Activated CD4-positive, alpha-beta T cell treated with anti-CD3 and anti-CD28 coated beads for 36 hours (primary cell): ENCODE data around the gene METTL3. TPM values are rescaled to one million over a fixed set of nuclear protein-coding genes. Genes with fewer than 3 reads are reported as not detected.
A peak's percentile ranks its signal among the peaks of the same experiment; 100 is the strongest.

Source experiments
- ATAC-seq: fragments of 200-7000 bp; cut with Tn5 transposase; one replicate; pipeline ENCODE4 v1.10.0; 2021; ENCODE audit warnings: mild to moderate bottlenecking, moderate library complexity
- CTCF ChIA-PET: fragments of 350-600 bp; sonication (Branson Sonifier 250); formaldehyde crosslinking; loops from one replicate; lab custom pipeline; 2021; ENCODE audit warnings: antibody characterized with exemption; lab: Charles Lee
- POLR2A ChIA-PET: fragments of 350-600 bp; sonication (Branson Sonifier 250); formaldehyde crosslinking; loops from one replicate; lab custom pipeline; 2021; ENCODE audit warnings: antibody characterized with exemption, inconsistent platforms; lab: Charles Lee
- DNase-seq: peaks from one replicate; pipeline ENCODE4 v3.0.0-alpha.2; 2020
- H3K27ac Mint-ChIP-seq: one replicate; pipeline ENCODE4 v1.8.0; 2021; ENCODE audit warnings: mixed read lengths
- H3K27me3 Mint-ChIP-seq: one replicate; pipeline ENCODE4 v1.8.0; 2021; ENCODE audit warnings: mixed read lengths
- H3K36me3 Mint-ChIP-seq: one replicate; pipeline ENCODE4 v1.8.0; 2021; ENCODE audit warnings: low read depth, mixed read lengths
- H3K4me1 Mint-ChIP-seq: one replicate; pipeline ENCODE4 v1.8.0; 2021; ENCODE audit warnings: mixed read lengths
- H3K4me3 Mint-ChIP-seq: one replicate; pipeline ENCODE4 v1.8.0; 2021; ENCODE audit warnings: mild to moderate bottlenecking, moderate library complexity, mixed read lengths
- H3K9me3 Mint-ChIP-seq: one replicate; pipeline ENCODE4 v1.8.0; 2021; ENCODE audit warnings: low read depth, mixed read lengths
- intact Hi-C, 2 experiments: fragments of 100-400 bp; cut with DNase I in 1 of 2; cut with micrococcal nuclease in 1 of 2; formaldehyde crosslinking; loops; one replicate each; pipeline versions ENCODE4 v1.14.2 to v1.15.1; 2022 to 2024; cut with DNase I, micrococcal nuclease
- total RNA-seq, 2 experiments: library from RNA; stranded (reverse); gene quantifications; one replicate each; pipeline ENCODE4 v1.2.3, GENCODE V29; 2021

The METTL3 gene
- total RNA-seq, 2 experiments from 2014 or later, result 64.0 to 67.4 TPM

DNA sequence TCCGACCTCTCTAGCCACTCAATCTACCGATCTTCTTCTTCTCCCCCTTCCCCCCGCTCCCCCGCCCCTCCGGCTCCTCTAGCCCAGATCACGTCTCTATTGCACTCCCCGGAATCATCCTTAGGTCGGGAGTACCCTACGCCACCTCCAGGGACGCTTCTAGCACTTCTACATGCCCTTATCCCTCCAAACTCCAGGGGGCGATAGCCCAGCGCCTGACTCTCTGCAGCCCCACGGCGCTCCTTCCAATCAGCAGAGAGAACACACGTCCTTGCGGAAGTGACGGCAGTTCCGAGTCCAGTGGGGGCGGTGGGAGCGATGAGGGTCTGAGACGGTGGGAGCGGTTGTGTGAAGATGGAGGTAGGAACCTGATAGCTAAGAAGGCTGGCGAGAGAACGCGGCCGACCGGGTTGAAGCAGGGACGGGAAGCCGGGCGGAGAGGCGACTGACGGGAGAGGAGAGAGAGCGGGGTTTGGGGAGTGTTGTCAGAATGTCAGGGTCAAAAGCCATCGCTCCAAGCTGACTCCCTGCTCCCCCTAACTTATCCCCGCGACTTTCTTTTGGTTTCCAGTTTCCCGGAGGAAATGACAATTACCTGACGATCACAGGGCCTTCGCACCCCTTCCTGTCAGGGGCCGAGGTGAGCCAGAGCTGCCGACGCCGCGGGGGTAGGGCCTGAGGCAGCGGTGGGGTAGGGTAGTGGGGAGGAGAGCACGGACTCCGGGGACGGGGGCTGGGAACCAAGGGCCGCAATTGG, 34.0 kb downstream of the METTL3 start, which contains the start of the genes RAB2B and TOX4:
Gene RAB2B (minus strand): TSS at position 35 of the 757 bp plus-strand sequence. CDS start 87 bp downstream, outside the sequence.
Gene TOX4 (plus strand): TSS at position 271 of the 757 bp plus-strand sequence. CDS start 84 bp downstream, at position 355.
- Mint-ChIP-seq H3K4me1 (peaks cover 22% of the 10 kb centered on the region), H3K4me3 (peak within 1 kb of the TSS; percentile 99), H3K9me3 (no peaks in the 10 kb centered on the region), H3K36me3 (peaks cover 19% of the 10 kb centered on the region), H3K27me3 (no peaks in the 10 kb centered on the region), H3K27ac (peak within 1 kb of the TSS; percentile 100)
- peak; percentile 98 for ATAC-seq
- intact Hi-C loops, result loop anchor here (1.0 to 5.0 kb wide), 12 partner anchors 21 to 1442 kb away; partner anchors contain the start of genes CHD8 (in 2 of the 2), HNRNPC (in 2 of the 2), METTL3 (in 2 of the 2) and SUPT16H (in 2 of the 2)
- ChIA-PET POLR2A (interaction anchor here (0.6 to 2.5 kb wide), 9 partner anchors 15 to 348 kb away, joined by 3 to 15 read pairs (median 5); partner anchors contain the start of genes CHD8 and METTL3), CTCF (interaction anchor here (0.6 to 6.3 kb wide), 25 partner anchors 9 to 315 kb away, joined by 3 to 38 read pairs (median 4); partner anchors contain the start of genes CHD8, METTL3 and SALL2)
- DNase-seq, result peak; percentile 96

DNA sequence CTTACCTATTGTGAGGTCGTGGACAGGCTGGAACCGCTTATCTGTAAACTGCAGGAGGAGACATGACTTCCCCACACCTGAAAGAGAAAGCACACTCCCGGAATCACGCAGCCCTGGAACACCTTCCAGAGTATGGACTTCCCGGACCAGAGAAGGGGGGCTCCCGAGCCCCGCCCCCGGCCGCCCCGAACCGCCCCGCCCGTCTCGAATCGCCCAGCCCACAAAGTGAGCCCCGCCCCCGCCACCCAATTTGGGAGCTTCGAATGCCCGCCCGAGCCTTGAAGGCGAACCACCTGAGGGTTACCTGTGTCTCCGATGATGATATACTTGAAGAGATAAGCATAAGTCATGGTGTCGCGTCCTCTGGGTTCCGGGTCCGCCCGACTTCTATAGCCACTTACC, 34.6 kb downstream of the METTL3 start:
- Mint-ChIP-seq H3K9me3 (no peaks in the 10 kb centered on the region), H3K27me3 (no peaks in the 10 kb centered on the region), H3K4me3 (peak overlapping the region; percentile 99), H3K27ac (peak overlapping the region; percentile 100), H3K36me3 (peaks cover 19% of the 10 kb centered on the region), H3K4me1 (peaks cover 22% of the 10 kb centered on the region)
- ChIA-PET POLR2A (interaction anchor here (0.6 to 2.5 kb wide), 6 partner anchors 20 to 349 kb away, joined by 3 to 15 read pairs (median 6); partner anchors contain the start of genes CHD8 and METTL3), CTCF (interaction anchor here (0.6 to 6.3 kb wide), 13 partner anchors 11 to 165 kb away, joined by 3 to 38 read pairs (median 4); partner anchors contain the start of genes CHD8 and METTL3)
- DNase-seq (peak; percentile 90), ATAC-seq (no peak)
- intact Hi-C loops, result loop anchor here in 1 of 2 experiments (1.0 to 5.0 kb wide), 5 partner anchors 39 to 1442 kb away; partner anchors contain the start of gene RBM23

DNA sequence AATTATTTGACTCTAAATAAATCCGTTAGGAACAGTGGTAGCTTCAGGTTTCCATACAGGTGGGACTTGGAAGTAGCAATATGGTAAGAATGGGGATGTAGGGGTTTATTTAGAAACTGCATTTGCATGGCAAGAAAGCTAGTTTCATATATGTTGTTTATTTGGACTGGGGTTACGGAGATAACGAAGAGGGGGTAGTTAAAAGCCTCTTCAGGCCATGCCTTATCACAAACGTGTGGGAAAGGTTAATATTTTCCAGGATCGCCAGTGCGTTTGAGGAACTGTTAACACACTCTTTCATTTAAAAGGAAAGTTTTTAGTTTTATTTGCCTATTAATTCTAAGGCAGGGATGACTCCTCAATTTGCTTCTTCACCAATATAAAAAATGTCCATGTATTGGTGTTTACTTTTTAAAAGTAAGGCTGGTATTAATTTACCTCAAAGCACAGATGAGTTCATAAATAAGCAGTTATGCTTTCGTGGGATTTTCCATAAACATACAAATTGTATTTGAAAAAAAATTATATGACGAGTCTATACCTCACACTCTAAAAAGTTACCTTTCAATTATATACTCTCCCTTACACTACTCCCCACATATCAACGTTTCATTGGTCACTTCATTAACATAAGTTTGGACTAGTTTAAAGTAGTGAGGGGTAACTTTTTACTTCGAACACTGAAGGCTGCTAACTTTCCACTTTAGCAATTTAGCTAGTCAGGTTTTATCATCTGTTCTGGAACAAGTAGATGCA, 35.2 kb downstream of the METTL3 start:
- Mint-ChIP-seq H3K4me1 (peaks cover 22% of the 10 kb centered on the region), H3K36me3 (peaks cover 21% of the 10 kb centered on the region), H3K27ac (peak overlapping the region; percentile 100), H3K4me3 (peak overlapping the region; percentile 99), H3K9me3 (no peaks in the 10 kb centered on the region), H3K27me3 (no peaks in the 10 kb centered on the region)
- DNase-seq (no peak), ATAC-seq (no peak)
- intact Hi-C loops, result loop anchor here in 1 of 2 experiments (1.0 to 5.0 kb wide), 5 partner anchors 39 to 1443 kb away; partner anchors contain the start of gene RBM23
- POLR2A ChIA-PET, result interaction anchor here (0.9 to 2.5 kb wide), 4 partner anchors 20 to 37 kb away, joined by 3 to 15 read pairs (median 6); partner anchors contain the start of genes CHD8 and METTL3
- CTCF ChIA-PET, result interaction anchor here (0.6 to 6.3 kb wide), 15 partner anchors 11 to 165 kb away, joined by 3 to 38 read pairs (median 4); partner anchors contain the start of genes CHD8, METTL3 and SALL2

GRCh38 chr14:21467616-21468015, 43.5 kb downstream of the METTL3 start:
- no peaks in the 10 kb centered on the region for H3K9me3 Mint-ChIP-seq
- no peaks in the 10 kb centered on the region for H3K4me1 Mint-ChIP-seq
- H3K27me3 Mint-ChIP-seq, result no peaks in the 10 kb centered on the region
- H3K36me3 Mint-ChIP-seq, result peaks cover 24% of the 10 kb centered on the region
- intact Hi-C loops, result no loop called here
- H3K27ac Mint-ChIP-seq, result no peak overlapping the region
- POLR2A ChIA-PET, result no interaction called here
- ATAC-seq, result peak; percentile 36
- CTCF ChIA-PET, result interaction anchor here (0.9 kb wide), 1 partner anchor 12 kb away, joined by 4 read pairs; the partner anchor contains the start of gene CHD8
- no peak for DNase-seq
- no peak overlapping the region for H3K4me3 Mint-ChIP-seq

GRCh38 chr14:21455912-21456667, 55.0 kb downstream of the METTL3 start, which contains the start of gene CHD8:
TSS of gene CHD8 (minus strand) at chr14:21456123. CDS start at chr14:21431643, 24,480 bp downstream.
- POLR2A ChIA-PET, result interaction anchor here (0.6 to 2.5 kb wide), 12 partner anchors 19 to 1113 kb away, joined by 3 to 33 read pairs (median 4); partner anchors contain the start of genes METTL3, PARP2, RAB2B and SUPT16H
- Mint-ChIP-seq H3K4me3 (peak within 1 kb of the TSS; percentile 97), H3K27ac (peak within 1 kb of the TSS; percentile 99), H3K4me1 (peaks cover 30% of the 10 kb centered on the region), H3K9me3 (no peaks in the 10 kb centered on the region), H3K36me3 (peaks cover 37% of the 10 kb centered on the region), H3K27me3 (no peaks in the 10 kb centered on the region)
- ATAC-seq, result peak; percentile 99
- intact Hi-C loops, result loop anchor here (1.0 to 10.0 kb wide), 12 partner anchors 19 to 1849 kb away; partner anchors contain the start of genes HNRNPC (in 2 of the 2), METTL3 (in 2 of the 2), SUPT16H (in 2 of the 2) and TOX4 (in 2 of the 2)
- CTCF ChIA-PET, result interaction anchor here (0.6 to 3.4 kb wide), 21 partner anchors 9 to 1305 kb away, joined by 3 to 40 read pairs (median 4); partner anchors contain the start of genes RAB2B, SUPT16H and TOX4
- peak; percentile 100 for DNase-seq

- H3K36me3 Mint-ChIP-seq, result peaks cover 33% of the 10 kb centered on the region
- intact Hi-C loops, result loop anchor here in 1 of 2 experiments (5.0 to 10.0 kb wide), 3 partner anchors 353 to 1849 kb away; partner anchors contain the start of genes BCL2L2, DAD1, PPP1R3E and TMEM253
- ChIA-PET CTCF (interaction anchor here (0.6 to 3.4 kb wide), 15 partner anchors 9 to 73 kb away, joined by 3 to 40 read pairs (median 4); partner anchors contain the start of genes RAB2B, SUPT16H and TOX4), POLR2A (interaction anchor here (0.6 to 2.5 kb wide), 9 partner anchors 18 to 352 kb away, joined by 3 to 33 read pairs (median 5); partner anchors contain the start of genes METTL3, RAB2B, SUPT16H and TOX4)
- peaks cover 35% of the 10 kb centered on the region for H3K4me1 Mint-ChIP-seq
- no peaks in the 10 kb centered on the region for H3K27me3 Mint-ChIP-seq
- H3K27ac Mint-ChIP-seq, result peak overlapping the region; percentile 91
- H3K9me3 Mint-ChIP-seq, result no peaks in the 10 kb centered on the region
- H3K4me3 Mint-ChIP-seq, result peak overlapping the region; percentile 97
- ATAC-seq, result peak; percentile 19
- no peak for DNase-seq
These were observed 55.6 kb downstream of the METTL3 start for GRCh38 chr14:21455592-21455911.

GRCh38 chr14:21454843-21455544, 56.1 kb downstream of the METTL3 start:
- POLR2A ChIA-PET, result interaction anchor here (1.5 to 2.5 kb wide), 4 partner anchors 18 to 57 kb away, joined by 4 to 33 read pairs (median 6); partner anchors contain the start of genes METTL3, RAB2B and TOX4
- CTCF ChIA-PET, result interaction anchor here (0.5 to 3.4 kb wide), 7 partner anchors 8 to 1399 kb away, joined by 3 to 40 read pairs (median 4); partner anchors contain the start of genes RAB2B, SUPT16H and TOX4
- H3K9me3 Mint-ChIP-seq, result no peaks in the 10 kb centered on the region
- H3K36me3 Mint-ChIP-seq, result peaks cover 32% of the 10 kb centered on the region
- intact Hi-C loops, result loop anchor here in 1 of 2 experiments (5.0 to 10.0 kb wide), 3 partner anchors 353 to 1850 kb away; partner anchors contain the start of genes BCL2L2, DAD1, PPP1R3E and TMEM253
- peaks cover 40% of the 10 kb centered on the region for H3K4me1 Mint-ChIP-seq
- H3K27me3 Mint-ChIP-seq, result no peaks in the 10 kb centered on the region
- H3K27ac Mint-ChIP-seq, result peak overlapping the region; percentile 91
- DNase-seq (peak; percentile 35), ATAC-seq (no peak)
- H3K4me3 Mint-ChIP-seq, result peak overlapping the region; percentile 97

DNA sequence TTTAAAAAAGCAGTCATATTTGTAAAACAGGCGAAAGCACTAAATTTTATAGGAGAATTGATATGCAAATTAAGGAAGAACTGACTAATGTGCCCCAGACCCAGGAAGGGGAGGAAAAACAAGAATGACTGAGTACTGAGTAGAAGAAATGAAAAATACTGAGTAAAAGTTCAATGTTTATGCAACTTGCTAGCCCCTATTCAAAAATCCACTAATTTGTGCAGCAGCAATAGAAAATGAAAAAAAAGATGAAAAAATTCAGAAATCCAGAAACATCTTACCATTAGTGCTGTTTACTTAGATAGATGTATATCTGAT, 61.3 kb downstream of the METTL3 start:
- intact Hi-C loops, result loop anchor here (1.0 to 10.0 kb wide), 5 partner anchors 36 to 1855 kb away; partner anchors contain the start of genes BCL2L2 (in 1 of the 2), DAD1 (in 1 of the 2) and PPP1R3E (in 1 of the 2)
- Mint-ChIP-seq H3K4me1 (peaks cover 69% of the 10 kb centered on the region), H3K4me3 (peak overlapping the region; percentile 9), H3K9me3 (no peaks in the 10 kb centered on the region), H3K27me3 (no peaks in the 10 kb centered on the region), H3K27ac (peak overlapping the region; percentile 77), H3K36me3 (peaks cover 29% of the 10 kb centered on the region)
- ChIA-PET CTCF (interaction anchor here (0.6 to 3.5 kb wide), 6 partner anchors 13 to 68 kb away, joined by 3 to 18 read pairs (median 4); partner anchors contain the start of gene SUPT16H), POLR2A (interaction anchor here (1.2 to 2.3 kb wide), 5 partner anchors 12 to 235 kb away, joined by 4 to 19 read pairs (median 6); partner anchors contain the start of genes RAB2B and TOX4)
- ATAC-seq (peak; percentile 51), DNase-seq (no peak)
